ENCODE results near the gene CPB1. TPM values are rescaled to one million over a fixed set of nuclear protein-coding genes. Genes with fewer than 3 reads are reported as not detected.

Gene CPB1
- total and polyA plus RNA-seq, 2 of the 8 experiments (the other 6 are each of a cell fraction or from before 2014, with no cell fraction given) = not detected

DNA sequence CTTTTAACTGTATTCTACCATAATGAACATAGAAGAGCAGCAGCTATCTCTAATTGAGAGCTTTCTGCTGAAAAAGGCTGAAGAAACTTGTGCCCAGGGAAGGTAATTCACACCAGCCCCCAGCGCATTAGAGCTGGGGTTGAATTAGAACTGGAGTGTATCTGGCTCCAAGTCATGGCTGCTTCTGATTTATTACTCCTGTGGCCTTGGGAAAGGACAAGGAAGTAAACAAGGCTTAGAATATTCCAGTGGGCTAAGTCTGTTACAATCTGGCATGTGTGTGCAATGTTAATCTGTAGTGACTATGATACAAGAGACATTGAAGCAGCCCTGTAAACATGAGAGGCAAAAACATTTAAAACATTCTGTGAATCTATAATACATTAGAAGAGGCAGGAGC lies 55.6 kb downstream of the CPB1 start:
- Histone ChIP-seq H3K4me3 (ENCODE audit: extremely low read depth in 1 of 4, insufficient read depth in 2 of 4, low read depth in 3 of 4, low read length in 4 of 4) (no peak overlapping the region), H3K18ac (ENCODE audit: extremely low read depth, low read length) (no peak overlapping the region), H4K8ac (ENCODE audit: extremely low read depth, insufficient read depth, low read length) (no peak overlapping the region), H4K91ac (replicated peaks; ENCODE audit: insufficient read length, low read length) (no peak overlapping the region), H3K79me1 (ENCODE audit: low read depth, low read length) (no peaks in the 10 kb centered on the region), H2AFZ (ENCODE audit: low read length) (no peak overlapping the region), H2BK120ac (replicated peaks; ENCODE audit: low read depth, low read length) (no peak overlapping the region), H3K14ac (ENCODE audit: insufficient read length) (no peak overlapping the region), H4K5ac (ENCODE audit: insufficient read length, low read depth, low read length) (no peak overlapping the region), H2BK15ac (ENCODE audit: low read length) (no peak overlapping the region), H3K27me3 (replicated peaks in 1 of 4; ENCODE audit: control insufficient read depth in 3 of 4, extremely low read depth in 1 of 4, insufficient read depth in 3 of 4, low read length in 3 of 4) (no peaks in the 10 kb centered on the region), H3K27ac (ENCODE audit: low read depth, low read length) (no peak overlapping the region), H3K9ac (replicated peaks in 1 of 4; ENCODE audit: extremely low read depth in 1 of 4, low read depth in 3 of 4, low read length in 3 of 4) (no peak overlapping the region), H3K4me2 (ENCODE audit: insufficient read depth in 1 of 2, low read depth in 2 of 2, low read length in 2 of 2) (no peak overlapping the region), H3K23ac (ENCODE audit: insufficient read length) (no peak overlapping the region), H2AK5ac (ENCODE audit: low read depth, low read length) (no peak overlapping the region), H2BK20ac (ENCODE audit: low read length) (no peak overlapping the region), H3K4me1 (replicated peaks in 1 of 4; ENCODE audit: control insufficient read depth in 3 of 4, insufficient read depth in 4 of 4, low read length in 3 of 4) (no peaks in the 10 kb centered on the region), H4K20me1 (replicated peaks in 1 of 2; ENCODE audit: control insufficient read depth in 1 of 2, insufficient read depth in 2 of 2, low read length in 2 of 2) (no peaks in the 10 kb centered on the region), H3K79me2 (ENCODE audit: control insufficient read depth in 1 of 2, insufficient read depth in 2 of 2, low read length in 2 of 2) (no peaks in the 10 kb centered on the region), H3K9me3 (ENCODE audit: insufficient read depth in 2 of 2, low read depth in 1 of 2, low read length in 1 of 2) (no peaks in the 10 kb centered on the region), H2BK12ac (ENCODE audit: low read depth, low read length) (no peak overlapping the region), H3K56ac (replicated peaks; ENCODE audit: insufficient read length, low read depth, low read length) (no peak overlapping the region), H3K4ac (replicated peaks; ENCODE audit: insufficient read length, low read depth, low read length) (no peak overlapping the region), H3K36me3 (ENCODE audit: control insufficient read depth in 2 of 4, insufficient read depth in 4 of 4, low read length in 3 of 4) (no peaks in the 10 kb centered on the region), H3K23me2 (ENCODE audit: low read depth, low read length) (no peaks in the 10 kb centered on the region), H2BK5ac (ENCODE audit: low read depth, low read length) (no peak overlapping the region)
- DNase-seq (ENCODE audit: low read depth in 1 of 2, low spot score in 2 of 2) (no peak), FAIRE-seq (no peak)
- ChIA-PET CTCF (ENCODE audit: partially characterized antibody) (interaction anchor here (0.9 to 2.3 kb wide), 8 partner anchors 9 to 156 kb away, joined by 3 to 8 read pairs (median 4); no protein-coding TSS in a partner anchor), POLR2A (ENCODE audit: partially characterized antibody) (no interaction called here)
- no peak for TF ChIP-seq SIX5 (IDR thresholded peaks at IDR 0.05; ENCODE audit: low read depth, low read length)
- no peak for TF ChIP-seq YY1 (IDR thresholded peaks at IDR 0.05; ENCODE audit: low read depth, low read length)
- no peak for TF ChIP-seq CBX5 (IDR thresholded peaks at IDR 0.05; ENCODE audit: low read depth, low read length)
- no peak for TF ChIP-seq BCL11A (IDR thresholded peaks at IDR 0.05; ENCODE audit: low read depth in 2 of 2, low read length in 2 of 2)
- TF ChIP-seq RAD21 (IDR thresholded peaks at IDR 0.05 in 1 of 2, conservative IDR thresholded peaks at IDR 0.05 in 1 of 2; ENCODE audit: low read depth in 2 of 2, low read length in 2 of 2) = no peak
- no peak for TF ChIP-seq KDM4A (IDR thresholded peaks at IDR 0.05; ENCODE audit: low read depth, low read length, severe bottlenecking)
- TF ChIP-seq HDAC6 (IDR thresholded peaks at IDR 0.05; ENCODE audit: low read depth, low read length) = no peak
- TF ChIP-seq MAFK (IDR thresholded peaks at IDR 0.05; ENCODE audit: low read depth, low read length) = no peak
- TF ChIP-seq, protein P1, sequence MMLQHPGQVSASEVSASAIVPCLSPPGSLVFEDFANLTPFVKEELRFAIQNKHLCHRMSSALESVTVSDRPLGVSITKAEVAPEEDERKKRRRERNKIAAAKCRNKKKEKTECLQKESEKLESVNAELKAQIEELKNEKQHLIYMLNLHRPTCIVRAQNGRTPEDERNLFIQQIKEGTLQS (IDR thresholded peaks at IDR 0.05; ENCODE audit: insufficient read depth, low read depth, low read length) = no peak
- no peak for TF ChIP-seq FOSL1 (IDR thresholded peaks at IDR 0.05; ENCODE audit: insufficient read depth, low read depth, low read length)
- 89% methylated on average over 1 of the region's 1 CpG; no CpG with 5 or more reads in 1 of the 2 experiments for WGBS, 2 experiments (ENCODE audit: extremely low coverage in 1 of 2, insufficient coverage in 1 of 2, insufficient read length in 1 of 2, insufficient replicate concordance in 2 of 2, low coverage in 1 of 2, low lambda C conversion rate in 2 of 2, missing lambda C conversion rate in 1 of 2)
